HEK293 (cell line): ENCODE data around the gene DGKB.

Source experiments
- ZNF146 ChIP-seq: fragments of 450-650 bp; formaldehyde crosslinking; IDR thresholded peaks from 2 replicates; pipeline ENCODE4 v1.5.1; 2016; ENCODE audit warnings: missing biosample characterization, missing genetic modification characterization
- TF ChIP-seq, protein P1 (sequence below): sonication (generic); formaldehyde crosslinking; IDR thresholded peaks from 2 replicates; pipeline ENCODE4 v1.8.1; 2022; ENCODE audit warnings: mild to moderate bottlenecking, moderate library complexity, missing genetic modification reagents
- TF ChIP-seq, protein P2 (sequence below): fragments of 450-650 bp; formaldehyde crosslinking; IDR thresholded peaks from 2 replicates; pipeline ENCODE4 v1.5.1; 2017; ENCODE audit warnings: missing biosample characterization, missing genetic modification characterization

DNA sequence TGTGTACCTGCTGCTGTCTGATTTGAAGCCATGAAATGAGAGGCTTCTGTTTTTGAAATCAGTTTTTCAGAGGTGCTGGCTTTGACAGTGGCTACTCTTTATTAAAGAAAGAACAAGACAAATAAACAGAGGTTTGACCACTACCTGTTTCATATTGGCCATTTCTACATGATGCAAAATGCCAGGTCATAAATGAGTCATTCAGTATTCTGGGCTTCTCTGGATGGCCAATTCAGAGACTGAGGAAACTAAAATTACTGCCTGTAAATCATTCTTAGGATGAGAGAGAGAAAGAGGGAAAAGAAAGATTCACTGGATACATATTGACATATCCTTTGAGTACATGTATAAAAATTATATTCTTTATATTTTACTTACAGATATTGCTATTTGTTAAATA lies 609.8 kb downstream of the DGKB start:
- TF ChIP-seq, protein P1, sequence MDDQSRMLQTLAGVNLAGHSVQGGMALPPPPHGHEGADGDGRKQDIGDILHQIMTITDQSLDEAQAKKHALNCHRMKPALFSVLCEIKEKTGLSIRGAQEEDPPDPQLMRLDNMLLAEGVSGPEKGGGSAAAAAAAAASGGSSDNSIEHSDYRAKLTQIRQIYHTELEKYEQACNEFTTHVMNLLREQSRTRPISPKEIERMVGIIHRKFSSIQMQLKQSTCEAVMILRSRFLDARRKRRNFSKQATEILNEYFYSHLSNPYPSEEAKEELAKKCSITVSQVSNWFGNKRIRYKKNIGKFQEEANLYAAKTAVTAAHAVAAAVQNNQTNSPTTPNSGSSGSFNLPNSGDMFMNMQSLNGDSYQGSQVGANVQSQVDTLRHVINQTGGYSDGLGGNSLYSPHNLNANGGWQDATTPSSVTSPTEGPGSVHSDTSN (CRISPR knock-in tag): no peak
- no peak for TF ChIP-seq ZNF146 (tag by site-specific recombination)
- TF ChIP-seq, protein P2, sequence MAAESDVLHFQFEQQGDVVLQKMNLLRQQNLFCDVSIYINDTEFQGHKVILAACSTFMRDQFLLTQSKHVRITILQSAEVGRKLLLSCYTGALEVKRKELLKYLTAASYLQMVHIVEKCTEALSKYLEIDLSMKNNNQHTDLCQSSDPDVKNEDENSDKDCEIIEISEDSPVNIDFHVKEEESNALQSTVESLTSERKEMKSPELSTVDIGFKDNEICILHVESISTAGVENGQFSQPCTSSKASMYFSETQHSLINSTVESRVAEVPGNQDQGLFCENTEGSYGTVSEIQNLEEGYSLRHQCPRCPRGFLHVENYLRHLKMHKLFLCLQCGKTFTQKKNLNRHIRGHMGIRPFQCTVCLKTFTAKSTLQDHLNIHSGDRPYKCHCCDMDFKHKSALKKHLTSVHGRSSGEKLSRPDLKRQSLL: no peak
